Chondrocyte (in vitro differentiated cells): Measurements from ENCODE around the gene SRL. TPM values are rescaled to one million over a fixed set of nuclear protein-coding genes. Genes with fewer than 3 reads are reported as not detected.

Source experiments
- DNase-seq: peaks from one replicate; pipeline ENCODE4 v3.0.0; 2021; ENCODE audit warnings: mixed read lengths, low spot score
- H3K27ac Mint-ChIP-seq: one replicate; pipeline ENCODE4 v1.8.0; 2021; ENCODE audit warnings: mild to moderate bottlenecking, moderate library complexity, mixed read lengths; ENCODE audit not compliant: unreplicated experiment
- H3K27me3 Mint-ChIP-seq: 2 replicates; pipeline ENCODE4 v1.8.0; 2021; ENCODE audit warnings: low read depth, mixed read lengths
- H3K36me3 Mint-ChIP-seq: 2 replicates; pipeline ENCODE4 v1.8.0; 2021; ENCODE audit warnings: low read depth, mixed read lengths
- H3K4me1 Mint-ChIP-seq: 2 replicates; pipeline ENCODE4 v1.8.0; 2021; ENCODE audit warnings: low read depth, mild to moderate bottlenecking, mixed read lengths
- H3K4me3 Mint-ChIP-seq: one replicate; pipeline ENCODE4 v1.8.0; 2021; ENCODE audit warnings: mild to moderate bottlenecking, moderate library complexity, mixed read lengths; ENCODE audit not compliant: unreplicated experiment
- H3K9me3 Mint-ChIP-seq: 2 replicates; pipeline ENCODE4 v1.8.0; 2021; ENCODE audit warnings: low read depth, mixed read lengths
- CTCF ChIP-seq: fragments of 200-600 bp; sonication (generic); IDR thresholded peaks from 2 replicates; pipeline ENCODE4 v1.5.0; 2021; ENCODE audit warnings: antibody characterized with exemption, mild to moderate bottlenecking, moderate library complexity
- total RNA-seq: library from RNA; stranded (reverse); gene quantifications from 3 replicates; pipeline ENCODE4 v1.2.1, GENCODE V29; 2021

Gene SRL
- total RNA-seq, 1 donor from 2014 or later, result not detected

- Mint-ChIP-seq H3K27ac (no peak overlapping the region), H3K4me3 (no peak overlapping the region)
Observed at GRCh38 chr16:4240624-4241023, 1.3 kb downstream of the SRL start.

GRCh38 chr16:4239682-4240175 is 2.2 kb downstream of the SRL start:
- H3K27me3 Mint-ChIP-seq, result no peaks in the 10 kb centered on the region
- H3K27ac Mint-ChIP-seq, result no peak overlapping the region
- no peaks in the 10 kb centered on the region for H3K36me3 Mint-ChIP-seq
- peaks cover 5% of the 10 kb centered on the region for H3K4me1 Mint-ChIP-seq
- H3K9me3 Mint-ChIP-seq, result no peaks in the 10 kb centered on the region
- no peak for TF ChIP-seq CTCF
- no peak overlapping the region for H3K4me3 Mint-ChIP-seq
- DNase-seq, result no peak

More at GRCh38 chr16:4240624-4241023, 1.3 kb downstream of the SRL start:
- DNase-seq, result no peak
- no peak for TF ChIP-seq CTCF
- Mint-ChIP-seq H3K9me3 (no peaks in the 10 kb centered on the region), H3K27me3 (no peaks in the 10 kb centered on the region), H3K4me1 (peaks cover 5% of the 10 kb centered on the region), H3K36me3 (no peaks in the 10 kb centered on the region)

- Mint-ChIP-seq H3K4me3 (no peak overlapping the region), H3K27ac (no peak overlapping the region)
Observed at GRCh38 chr16:4239020-4239419, 2.9 kb downstream of the SRL start.

GRCh38 chr16:4233431-4233830 is 8.4 kb downstream of the SRL start:
- no peak for TF ChIP-seq CTCF
- no peak overlapping the region for H3K4me3 Mint-ChIP-seq
- H3K36me3 Mint-ChIP-seq, result no peaks in the 10 kb centered on the region
- no peak overlapping the region for H3K27ac Mint-ChIP-seq
- DNase-seq, result no peak
- no peaks in the 10 kb centered on the region for H3K9me3 Mint-ChIP-seq
- no peaks in the 10 kb centered on the region for H3K4me1 Mint-ChIP-seq
- H3K27me3 Mint-ChIP-seq, result no peaks in the 10 kb centered on the region

More at GRCh38 chr16:4239020-4239419, 2.9 kb downstream of the SRL start:
- Mint-ChIP-seq H3K9me3 (no peaks in the 10 kb centered on the region), H3K4me1 (peaks cover 5% of the 10 kb centered on the region), H3K27me3 (no peaks in the 10 kb centered on the region), H3K36me3 (no peaks in the 10 kb centered on the region)
- DNase-seq, result no peak
- no peak for TF ChIP-seq CTCF

GRCh38 chr16:4232541-4233386 is 9.1 kb downstream of the SRL start:
- Mint-ChIP-seq H3K27me3 (no peaks in the 10 kb centered on the region), H3K9me3 (no peaks in the 10 kb centered on the region), H3K4me3 (no peak overlapping the region), H3K27ac (no peak overlapping the region), H3K4me1 (no peaks in the 10 kb centered on the region), H3K36me3 (no peaks in the 10 kb centered on the region)
- no peak for TF ChIP-seq CTCF
- no peak for DNase-seq
